Raji (cell line): ENCODE measurements around the gene CEMIP2.

ENCODE experiments used
- POLR2A ChIP-seq: IDR thresholded peaks from 2 replicates; pipeline ENCODE4 v1.6.1; 2011; ENCODE audit warnings: low read depth, low read length, control low read depth; ENCODE audit not compliant: insufficient read depth

CEMIP2 gene

GRCh38 chr9:71680189-71680980 lies 87.9 kb downstream of the CEMIP2 start:
- no peak for TF ChIP-seq POLR2A

- TF ChIP-seq POLR2A = no peak
Observed at GRCh38 chr9:71678999-71679398, 89.3 kb downstream of the CEMIP2 start.

- no peak for TF ChIP-seq POLR2A
Observed at GRCh38 chr9:71677209-71677608, 91.1 kb downstream of the CEMIP2 start.

GRCh38 chr9:71676460-71676859 lies 91.9 kb downstream of the CEMIP2 start:
- no peak for TF ChIP-seq POLR2A

- no peak for TF ChIP-seq POLR2A
Observed at GRCh38 chr9:71675857-71676165, 92.5 kb downstream of the CEMIP2 start.

GRCh38 chr9:71675105-71675856 lies 93.0 kb downstream of the CEMIP2 start:
- TF ChIP-seq POLR2A = no peak

GRCh38 chr9:71672573-71672972 lies 95.7 kb downstream of the CEMIP2 start:
- no peak for TF ChIP-seq POLR2A

GRCh38 chr9:71671289-71671688 lies 97.0 kb downstream of the CEMIP2 start:
- no peak for TF ChIP-seq POLR2A

- TF ChIP-seq POLR2A = no peak
Observed at GRCh38 chr9:71670121-71670520, 98.2 kb downstream of the CEMIP2 start.

- TF ChIP-seq POLR2A = no peak
Observed at GRCh38 chr9:71669284-71669995, 98.9 kb downstream of the CEMIP2 start.

GRCh38 chr9:71668717-71669116 lies 99.6 kb downstream of the CEMIP2 start:
- no peak for TF ChIP-seq POLR2A

GRCh38 chr9:71665247-71665646 lies 103.1 kb downstream of the CEMIP2 start:
- TF ChIP-seq POLR2A = no peak

- TF ChIP-seq POLR2A = no peak
Observed at GRCh38 chr9:71664566-71664965, 103.7 kb downstream of the CEMIP2 start.

- no peak for TF ChIP-seq POLR2A
Observed at GRCh38 chr9:71663931-71664459, 104.3 kb downstream of the CEMIP2 start.

- TF ChIP-seq POLR2A = no peak
Observed at GRCh38 chr9:71663216-71663615, 105.1 kb downstream of the CEMIP2 start.

- TF ChIP-seq POLR2A = no peak
Observed at GRCh38 chr9:71662082-71662481, 106.2 kb downstream of the CEMIP2 start.
